22Rv1 (cell line): ENCODE measurements around the gene ASTN2.
"Not testable (repeated sequence)": the region's sequence is repeated elsewhere in the genome, so short reads cannot be mapped to it uniquely, and the experiment has no call there.

Experiments used
- H3K27ac ChIP-seq: fragments of 450-650 bp; 2 replicates; pipeline ENCODE4 v1.5.1; 2017
- CTCF ChIP-seq: fragments of 450-650 bp; IDR thresholded peaks from 2 replicates; pipeline ENCODE4 v1.5.1; 2017; ENCODE audit warnings: mild to moderate bottlenecking
- ZFX ChIP-seq: fragments of 450-650 bp; IDR thresholded peaks from 2 replicates; pipeline ENCODE4 v1.6.1; 2017; ENCODE audit warnings: antibody characterized with exemption, borderline replicate concordance

ASTN2 gene

GRCh38 chr9:116700279-116700678 lies 714.6 kb downstream of the ASTN2 start:
- H3K27ac ChIP-seq, result no peak overlapping the region
- TF ChIP-seq CTCF (no peak), ZFX (no peak)

DNA sequence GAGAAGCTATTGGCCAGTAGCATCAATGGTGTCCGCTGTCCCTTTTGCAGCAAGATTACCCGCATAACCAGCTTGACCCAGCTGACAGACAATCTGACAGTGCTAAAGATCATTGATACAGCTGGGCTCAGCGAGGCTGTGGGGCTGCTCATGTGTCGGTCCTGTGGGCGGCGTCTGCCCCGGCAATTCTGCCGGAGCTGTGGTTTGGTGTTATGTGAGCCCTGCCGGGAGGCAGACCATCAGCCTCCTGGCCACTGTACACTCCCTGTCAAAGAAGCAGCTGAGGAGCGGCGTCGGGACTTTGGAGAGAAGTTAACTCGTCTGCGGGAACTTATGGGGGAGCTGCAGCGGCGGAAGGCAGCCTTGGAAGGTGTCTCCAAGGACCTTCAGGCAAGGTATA lies 717.0 kb downstream of the ASTN2 start:
- no peak overlapping the region for H3K27ac ChIP-seq
- no peak for TF ChIP-seq ZFX

DNA sequence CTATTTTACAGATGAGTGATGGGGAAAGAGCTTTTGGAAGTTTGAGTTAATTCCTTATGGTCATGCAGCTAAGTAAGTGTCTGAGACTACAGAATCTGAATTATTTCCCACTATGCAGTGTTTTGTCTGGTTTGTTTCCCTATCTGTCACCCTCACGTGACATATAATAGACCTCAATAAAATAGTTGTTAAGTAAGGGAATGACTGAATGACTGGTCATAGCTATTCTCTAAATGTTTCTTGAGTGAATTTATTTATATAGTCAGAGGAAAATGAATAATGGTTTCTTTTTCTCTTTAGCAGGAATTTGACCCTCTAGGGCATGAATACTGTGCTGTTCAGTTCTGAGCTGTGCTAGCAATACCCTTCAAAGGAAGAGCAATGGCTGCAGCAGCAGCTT lies 717.5 kb downstream of the ASTN2 start:
- no peak overlapping the region for H3K27ac ChIP-seq
- TF ChIP-seq CTCF (no peak), ZFX (no peak)

DNA sequence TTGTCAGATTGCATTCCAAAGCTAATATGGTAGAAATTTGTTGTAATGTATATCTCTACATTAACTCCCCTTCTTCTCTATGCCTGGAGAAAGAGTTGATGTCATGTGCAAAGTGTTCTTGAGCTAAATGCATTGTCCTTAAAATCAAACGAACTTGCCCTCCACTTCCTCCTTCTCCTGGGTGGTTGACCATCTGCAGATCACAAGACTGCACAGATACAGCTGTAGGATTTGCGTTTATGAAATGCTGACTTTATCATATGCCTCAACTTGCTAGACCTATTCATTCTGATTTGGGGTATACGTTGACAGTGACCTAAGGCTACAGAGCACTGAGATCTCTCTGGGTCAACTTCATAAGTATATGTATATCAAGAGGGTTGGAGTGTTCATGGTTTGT lies 719.4 kb downstream of the ASTN2 start:
- H3K27ac ChIP-seq, result no peak overlapping the region
- TF ChIP-seq ZFX (no peak), CTCF (no peak)

- no peak overlapping the region for H3K27ac ChIP-seq
- TF ChIP-seq ZFX (no peak), CTCF (no peak)
Observed at GRCh38 chr9:116694785-116695291, 720.0 kb downstream of the ASTN2 start.

DNA sequence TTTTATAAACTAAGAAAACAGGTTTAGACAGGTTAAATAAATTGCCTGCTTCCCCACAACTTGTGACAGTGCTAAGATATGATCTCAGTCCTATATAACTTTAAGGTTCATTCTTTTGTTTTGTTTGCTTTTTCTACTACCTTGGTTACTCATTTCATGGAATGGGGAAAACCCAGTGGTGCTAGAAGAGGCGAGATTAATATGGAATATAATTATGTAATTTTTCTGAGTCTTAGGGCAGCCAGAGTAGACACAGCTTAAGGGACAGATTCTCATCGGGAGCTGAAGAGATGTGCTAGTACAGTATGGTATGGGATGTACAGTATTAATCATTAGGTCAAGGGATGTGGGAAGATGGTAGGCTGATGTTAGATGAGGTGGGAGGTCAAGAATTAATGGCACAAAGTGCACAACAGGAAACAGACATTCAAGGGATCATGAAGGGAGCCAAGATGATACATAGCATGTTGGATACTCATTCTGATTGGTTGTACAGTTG lies 721.6 kb downstream of the ASTN2 start:
- TF ChIP-seq ZFX, result no peak
- no peak for TF ChIP-seq CTCF

DNA sequence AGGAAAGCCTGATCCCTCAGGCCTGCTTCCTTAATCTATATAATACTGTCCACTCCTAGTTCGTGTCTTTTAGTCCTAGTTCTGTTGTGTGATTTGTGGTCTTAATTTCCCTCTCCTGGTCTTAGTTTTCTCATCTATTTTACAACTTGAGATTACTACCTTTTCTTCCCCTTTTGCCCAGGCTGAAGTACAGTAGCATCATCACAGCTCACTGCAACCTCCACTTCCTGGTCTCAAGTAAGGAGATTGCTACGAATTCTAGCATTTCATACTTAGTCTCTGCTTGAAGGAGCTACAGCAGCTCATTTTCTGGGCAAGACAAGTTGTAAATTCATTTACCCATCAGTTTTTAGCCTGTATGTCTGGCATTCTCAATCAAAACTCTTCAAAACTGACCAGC lies 722.2 kb downstream of the ASTN2 start:
- H3K27ac ChIP-seq, result no peak overlapping the region
- TF ChIP-seq ZFX, result no peak
- TF ChIP-seq CTCF, result no peak

More for the DNA sequence above, 721.6 kb downstream of the ASTN2 start:
- H3K27ac ChIP-seq, result no peak overlapping the region

- TF ChIP-seq CTCF (no peak), ZFX (no peak)
- H3K27ac ChIP-seq, result no peak overlapping the region
Observed at GRCh38 chr9:116691607-116692006, 723.2 kb downstream of the ASTN2 start.

- H3K27ac ChIP-seq, result not testable (repeated sequence)
Observed at GRCh38 chr9:116690805-116691204, 724.1 kb downstream of the ASTN2 start.
